SJCRH30 (cell line): ENCODE measurements around the gene MFAP3L. TPM values are rescaled to one million over a fixed set of nuclear protein-coding genes. Genes with fewer than 3 reads are reported as not detected.
"Not testable (repeated sequence)": the region's sequence is repeated elsewhere in the genome, so short reads cannot be mapped to it uniquely, and the experiment has no call there.

Experiments used
- DNase-seq, 2 experiments: peaks; one replicate each; pipeline ENCODE4 v3.0.0-alpha.2; 2015 to 2020
- H3K27ac ChIP-seq: fragments of 250-450 bp; sonication (Bioruptor Pico); 2 replicates; pipeline ENCODE4 v1.5.1; 2020; ENCODE audit warnings: mild to moderate bottlenecking, moderate library complexity
- H3K27me3 ChIP-seq: fragments of 250-450 bp; sonication (Bioruptor Pico); 2 replicates; pipeline ENCODE4 v1.5.1; 2020; ENCODE audit warnings: mild to moderate bottlenecking, moderate library complexity
- H3K36me3 ChIP-seq: fragments of 250-450 bp; sonication (Bioruptor Pico); 2 replicates; pipeline ENCODE4 v1.5.1; 2020; ENCODE audit warnings: mild to moderate bottlenecking, moderate library complexity
- H3K4me1 ChIP-seq: fragments of 250-450 bp; sonication (Bioruptor Pico); 2 replicates; pipeline ENCODE4 v1.5.1; 2020; ENCODE audit warnings: mild to moderate bottlenecking, moderate library complexity
- H3K4me3 ChIP-seq: fragments of 250-450 bp; sonication (Bioruptor Pico); 2 replicates; pipeline ENCODE4 v1.5.1; 2020; ENCODE audit warnings: mild to moderate bottlenecking, moderate library complexity
- H3K9me3 ChIP-seq: fragments of 250-450 bp; sonication (Bioruptor Pico); replicated peaks from 2 replicates; pipeline ENCODE4 v1.5.1; 2020; ENCODE audit warnings: mild to moderate bottlenecking, moderate library complexity
- total RNA-seq: library from RNA; depleted of rRNA; stranded (reverse); fragments of >200 nt; shearing (Covaris generic); gene quantifications from 2 replicates; pipeline ENCODE4 v1.2.3, GENCODE V29; 2014; rRNA removed

Gene MFAP3L
- total RNA-seq, 1 experiment from 2014 or later = 3.5 TPM

GRCh38 chr4:169952236-169953002, 73.8 kb downstream of the MFAP3L start:
- H3K36me3 ChIP-seq = no peaks in the 10 kb centered on the region
- no peak overlapping the region for H3K4me3 ChIP-seq
- DNase-seq = no peak
- H3K27me3 ChIP-seq = no peaks in the 10 kb centered on the region
- H3K27ac ChIP-seq = no peak overlapping the region
- H3K9me3 ChIP-seq = no peaks in the 10 kb centered on the region
- H3K4me1 ChIP-seq = no peaks in the 10 kb centered on the region

GRCh38 chr4:169948271-169948670, 77.9 kb downstream of the MFAP3L start:
- H3K27me3 ChIP-seq = no peaks in the 10 kb centered on the region
- H3K4me3 ChIP-seq = no peak overlapping the region
- DNase-seq = no peak
- no peaks in the 10 kb centered on the region for H3K9me3 ChIP-seq
- H3K4me1 ChIP-seq = no peaks in the 10 kb centered on the region
- no peak overlapping the region for H3K27ac ChIP-seq
- H3K36me3 ChIP-seq = no peaks in the 10 kb centered on the region

GRCh38 chr4:169945636-169946035, 80.6 kb downstream of the MFAP3L start:
- H3K27ac ChIP-seq = no peak overlapping the region
- no peak for DNase-seq
- H3K9me3 ChIP-seq = no peaks in the 10 kb centered on the region
- H3K36me3 ChIP-seq = no peaks in the 10 kb centered on the region
- no peak overlapping the region for H3K4me3 ChIP-seq
- H3K4me1 ChIP-seq = no peaks in the 10 kb centered on the region
- H3K27me3 ChIP-seq = no peaks in the 10 kb centered on the region

GRCh38 chr4:169943601-169944000, 82.6 kb downstream of the MFAP3L start:
- not testable (repeated sequence) for H3K9me3 ChIP-seq, H3K36me3 ChIP-seq, H3K27ac ChIP-seq, H3K4me3 ChIP-seq, H3K4me1 ChIP-seq, H3K27me3 ChIP-seq, DNase-seq

GRCh38 chr4:169941141-169941540, 85.1 kb downstream of the MFAP3L start:
- Histone ChIP-seq H3K27ac (no peak overlapping the region), H3K27me3 (no peaks in the 10 kb centered on the region), H3K4me3 (no peak overlapping the region), H3K9me3 (no peaks in the 10 kb centered on the region), H3K4me1 (no peaks in the 10 kb centered on the region), H3K36me3 (no peaks in the 10 kb centered on the region)
- DNase-seq = no peak

GRCh38 chr4:169940460-169940859, 85.7 kb downstream of the MFAP3L start:
- peak in 1 of 2 experiments; percentile 24 for DNase-seq
- Histone ChIP-seq H3K27ac (no peak overlapping the region), H3K4me3 (no peak overlapping the region), H3K36me3 (no peaks in the 10 kb centered on the region), H3K9me3 (no peaks in the 10 kb centered on the region), H3K27me3 (no peaks in the 10 kb centered on the region), H3K4me1 (no peaks in the 10 kb centered on the region)

Other genes with a start within 250 kb of the MFAP3L start
- 10.9 and 13.3 TPM in 2 replicates for gene AADAT, start 63.6 kb upstream of the MFAP3L start, total RNA-seq